GF-D8 (cell line): ENCODE data around the gene PTPN21.

Experiments
- DNase-seq: peaks from one replicate; lab custom pipeline; 2025; lab: John Stamatoyannopoulos, UW

PTPN21 gene

GRCh38 chr14:88554457-88555286 is at the start of gene PTPN21:
TSS of gene PTPN21 (minus strand) at chr14:88555007. CDS start at chr14:88550417, 4,590 bp downstream.
- DNase-seq = no peak

GRCh38 chr14:88604212-88604611 is 49.4 kb upstream of the PTPN21 start:
- no peak for DNase-seq

DNA sequence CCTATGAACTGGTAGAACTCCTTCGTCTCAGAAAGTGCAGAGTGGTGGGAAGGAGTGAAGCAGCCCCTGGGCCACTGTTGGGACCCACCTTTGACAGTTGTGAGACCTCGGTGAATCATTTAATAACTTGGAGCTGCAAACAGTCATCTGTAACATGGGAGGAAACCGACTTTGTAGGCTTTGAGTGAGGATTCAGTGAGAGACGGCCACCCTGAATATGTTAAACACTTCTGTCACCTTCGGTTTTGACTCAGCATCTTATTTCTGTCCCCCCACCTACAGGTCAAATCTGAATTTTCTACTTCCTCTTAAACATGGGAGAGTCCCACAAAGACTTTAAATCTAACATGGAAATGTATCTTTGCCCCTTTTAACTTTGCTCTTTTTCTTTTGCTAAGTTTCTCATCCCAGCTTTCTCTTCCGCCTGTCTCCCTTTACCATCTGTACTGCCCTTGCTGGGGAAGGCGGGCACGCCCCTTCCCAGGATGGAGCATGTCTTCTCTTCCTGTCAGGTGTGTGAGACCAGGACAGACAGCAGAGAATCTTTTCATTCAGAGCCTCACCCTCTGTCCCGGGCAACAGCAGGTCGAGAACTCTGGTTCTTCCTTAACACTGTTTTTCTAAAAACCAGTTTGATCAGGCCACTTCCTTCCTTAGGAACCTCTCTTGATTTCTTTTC is 45.1 kb upstream of the PTPN21 start:
- no peak for DNase-seq

GRCh38 chr14:88599326-88599725 is 44.5 kb upstream of the PTPN21 start:
- DNase-seq = no peak

- DNase-seq = no peak
These were observed 43.4 kb upstream of the PTPN21 start for GRCh38 chr14:88598097-88598675.

DNA sequence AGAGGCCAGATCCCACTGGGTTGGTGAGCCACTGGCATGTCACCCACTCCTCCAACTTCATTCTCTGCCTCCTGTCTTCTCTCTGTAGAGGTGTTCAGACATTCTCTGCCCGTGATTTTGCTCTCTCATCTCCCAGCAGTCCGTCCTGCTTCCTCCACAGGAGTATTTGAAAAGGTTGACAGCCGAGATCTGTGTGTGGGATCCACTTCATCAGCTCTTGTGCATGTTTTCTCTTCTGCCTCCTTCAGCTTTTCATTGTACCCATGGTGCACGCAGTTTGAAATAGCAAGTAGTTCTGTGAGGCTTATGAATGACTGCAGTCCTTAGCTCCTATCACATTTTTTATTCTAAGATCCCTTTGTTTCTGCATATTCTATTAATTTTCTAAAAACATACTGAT is 42.8 kb upstream of the PTPN21 start:
- DNase-seq = no peak

DNA sequence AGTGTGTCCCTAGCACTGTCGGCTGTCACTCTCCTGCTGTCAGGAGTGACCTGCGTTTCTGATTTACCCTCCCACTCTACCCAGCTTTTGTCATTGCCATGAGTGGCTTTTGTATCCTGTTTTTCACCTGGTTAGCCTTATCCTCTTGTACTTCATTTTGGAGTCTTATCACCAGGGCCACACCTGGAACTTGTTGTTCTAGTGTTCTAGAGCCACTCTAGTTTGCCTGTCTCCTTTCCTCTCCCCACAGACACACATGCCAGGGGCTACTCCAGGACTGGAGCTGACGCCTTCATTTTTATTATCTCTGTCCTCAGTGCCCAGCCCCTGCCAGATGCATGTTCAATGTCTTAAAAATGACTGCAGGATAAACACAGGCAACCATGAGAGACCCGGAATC is 42.2 kb upstream of the PTPN21 start:
- no peak for DNase-seq

DNA sequence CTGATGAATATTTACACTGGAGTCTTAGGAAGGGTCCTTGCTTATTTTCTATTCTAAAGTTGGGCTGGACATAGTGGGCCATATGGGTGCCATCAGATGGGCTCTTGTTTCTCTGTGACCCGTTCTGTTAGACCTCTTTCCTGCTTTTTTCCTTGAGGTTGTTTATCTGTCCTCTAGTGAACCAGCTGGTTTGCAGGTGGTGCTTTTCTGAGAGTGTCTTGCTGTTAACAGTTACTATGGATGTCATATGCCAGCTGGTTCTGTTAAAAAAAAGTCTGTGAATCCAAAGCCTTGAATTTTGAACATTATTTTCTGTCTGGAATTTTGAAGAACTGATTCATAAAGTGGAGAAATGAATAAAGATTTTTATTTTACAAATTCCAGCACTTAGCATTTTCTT is 37.2 kb upstream of the PTPN21 start:
- no peak for DNase-seq

GRCh38 chr14:88590173-88590572 is 35.4 kb upstream of the PTPN21 start:
- DNase-seq = no peak

DNA sequence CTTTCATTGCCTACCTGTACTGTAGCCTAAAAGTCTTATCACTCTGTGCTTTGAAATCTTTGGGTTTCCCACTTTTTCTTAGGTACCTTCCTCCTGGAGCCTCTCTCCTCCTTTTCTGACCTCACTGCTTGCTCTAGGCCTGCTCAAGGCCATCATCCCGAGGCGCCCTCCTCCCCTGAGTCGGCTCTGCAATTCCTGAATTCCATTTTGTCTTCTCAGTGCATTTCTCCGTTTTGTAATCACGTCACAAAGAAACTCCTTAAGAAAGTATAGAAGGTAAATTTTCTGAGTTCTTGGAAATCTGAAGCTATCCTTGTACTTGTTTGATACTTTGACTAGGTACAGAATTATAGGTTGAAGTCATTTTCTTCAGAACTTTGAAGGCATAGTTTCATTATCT is 33.3 kb upstream of the PTPN21 start:
- DNase-seq = no peak

DNA sequence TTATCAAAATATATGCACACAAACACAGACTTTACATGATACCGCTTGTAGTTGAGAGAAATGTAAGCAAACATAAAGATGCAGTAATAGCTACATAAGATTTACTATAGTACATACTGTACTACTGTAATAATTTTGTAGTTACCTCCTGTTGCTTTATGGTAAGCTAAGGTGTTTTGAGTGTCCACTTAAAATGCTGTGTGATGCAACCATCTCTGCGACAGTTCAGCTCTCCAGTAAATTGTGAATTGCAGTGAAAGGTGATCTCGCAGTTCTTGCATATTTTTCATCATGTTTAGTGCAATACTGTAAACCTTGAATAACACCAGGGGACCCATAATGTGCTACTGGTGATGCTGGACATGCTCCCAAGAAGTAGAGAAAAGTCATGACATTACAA is 29.6 kb upstream of the PTPN21 start:
- DNase-seq = no peak

- DNase-seq = no peak
These were observed 21.4 kb upstream of the PTPN21 start for GRCh38 chr14:88576222-88576621.

- no peak for DNase-seq
These were observed 17.3 kb upstream of the PTPN21 start for GRCh38 chr14:88572117-88572516.

- DNase-seq = no peak
These were observed 13.4 kb upstream of the PTPN21 start for GRCh38 chr14:88568196-88568595.

DNA sequence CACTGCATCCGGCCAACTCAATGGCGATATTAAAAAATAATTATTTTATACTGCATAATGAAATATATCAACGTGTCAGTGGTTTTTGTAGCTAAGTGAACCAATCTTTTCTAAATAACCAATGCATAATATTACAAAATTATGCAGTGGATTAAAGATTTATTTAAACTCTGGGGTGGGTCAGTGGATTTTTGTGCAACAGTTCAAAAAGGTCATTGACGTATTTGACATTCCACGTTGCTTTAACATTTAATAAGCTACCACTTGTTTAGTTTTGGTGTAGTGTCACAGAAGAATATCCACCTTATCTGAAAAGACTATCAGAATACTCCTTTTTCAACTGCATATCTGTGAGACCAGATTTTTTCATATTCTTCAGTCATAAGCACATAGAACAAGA is 10.6 kb upstream of the PTPN21 start:
- DNase-seq = no peak

DNA sequence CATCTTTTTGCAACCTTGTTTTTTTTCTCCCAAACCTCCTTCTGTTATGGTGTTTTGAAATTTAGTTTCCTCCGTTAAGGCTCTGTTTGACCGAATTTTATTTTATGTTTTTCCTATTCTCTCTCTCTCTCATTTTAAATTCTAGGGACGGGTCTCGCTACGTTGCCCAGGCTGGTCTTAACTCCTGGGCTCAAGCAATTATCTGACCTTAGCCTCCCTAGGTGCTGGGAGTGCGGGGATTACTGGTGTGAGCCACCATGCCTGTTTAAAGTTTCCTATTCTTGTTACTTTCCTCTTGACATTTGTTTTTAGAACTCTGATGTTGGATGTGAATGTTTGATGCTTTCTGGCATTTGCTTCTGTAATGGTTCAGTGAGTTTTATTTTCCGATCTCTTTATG is 9.0 kb upstream of the PTPN21 start:
- DNase-seq = no peak

- peak; percentile 56 for DNase-seq
These were observed 8.3 kb upstream of the PTPN21 start, which contains the start of gene ZC3H14 for GRCh38 chr14:88562831-88563686. TSS of gene ZC3H14 (plus strand) at chr14:88563037. CDS start at chr14:88563134, 97 bp downstream.

GRCh38 chr14:88562532-88562830 is 7.7 kb upstream of the PTPN21 start:
- DNase-seq = no peak

DNA sequence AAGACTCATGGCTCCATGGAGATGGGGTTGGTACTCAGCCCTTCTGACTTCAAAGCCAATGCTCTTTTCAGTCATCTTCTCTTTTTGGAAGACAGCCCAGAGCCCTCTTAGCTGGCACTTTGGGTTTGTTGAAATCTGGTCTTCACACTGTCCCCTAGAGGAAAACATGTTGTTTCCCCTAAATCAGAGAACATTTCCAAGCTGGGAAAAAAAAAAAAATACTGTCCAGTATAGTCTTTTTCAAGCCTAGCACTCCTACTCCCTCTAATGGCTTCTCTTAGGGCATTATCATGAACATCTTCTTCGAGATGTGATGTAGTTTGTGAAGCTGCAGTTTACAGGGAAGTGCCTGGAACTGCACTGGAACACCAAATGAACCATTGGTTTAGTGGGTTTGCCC is 5.0 kb upstream of the PTPN21 start:
- no peak for DNase-seq

DNA sequence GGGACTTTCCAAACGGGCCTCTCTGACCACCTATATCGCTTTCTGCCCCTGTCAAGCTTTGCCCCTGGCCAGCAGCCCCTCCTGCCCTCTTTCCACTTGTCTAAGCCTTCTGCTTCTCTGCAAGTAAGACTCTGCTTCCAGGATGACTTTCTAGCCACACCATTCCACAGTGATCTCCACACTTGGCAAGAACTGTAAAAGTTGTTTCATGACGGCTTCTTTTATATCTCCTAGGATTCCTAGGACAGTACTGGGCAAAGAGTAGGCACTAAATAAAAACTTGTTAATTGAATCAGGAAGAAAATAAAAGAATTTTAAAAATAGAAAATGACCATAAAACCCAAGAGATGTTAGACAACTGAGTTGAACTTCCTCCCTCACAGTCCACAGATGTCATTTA is 1.8 kb upstream of the PTPN21 start:
- no peak for DNase-seq

DNA sequence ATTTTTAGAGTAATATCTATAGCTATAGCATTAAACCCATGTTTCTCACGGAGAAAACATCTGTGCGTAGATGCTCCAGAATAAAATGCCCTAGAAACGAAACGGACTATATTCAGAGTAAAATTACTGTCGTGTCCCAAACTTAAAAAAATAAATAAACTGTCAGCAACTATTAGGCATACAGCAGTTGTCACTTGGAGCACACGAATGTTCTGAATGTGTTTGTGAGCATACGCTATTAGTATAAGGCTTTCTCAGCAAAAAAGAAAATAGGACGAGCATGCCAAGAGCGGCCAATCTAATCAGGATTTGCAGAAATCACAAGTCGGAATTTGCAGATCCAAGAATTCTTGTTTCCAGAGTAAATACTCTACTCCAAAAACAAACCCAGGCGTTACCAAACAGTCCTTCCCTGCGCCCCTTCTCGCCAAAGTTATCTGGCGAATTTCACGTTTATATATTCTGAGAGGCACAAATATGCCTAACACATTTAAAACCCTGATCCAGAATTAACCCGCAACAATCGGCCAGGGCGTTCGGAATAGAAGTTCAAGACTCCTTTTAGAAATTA is 836 bp downstream of the PTPN21 start:
- DNase-seq = no peak

DNA sequence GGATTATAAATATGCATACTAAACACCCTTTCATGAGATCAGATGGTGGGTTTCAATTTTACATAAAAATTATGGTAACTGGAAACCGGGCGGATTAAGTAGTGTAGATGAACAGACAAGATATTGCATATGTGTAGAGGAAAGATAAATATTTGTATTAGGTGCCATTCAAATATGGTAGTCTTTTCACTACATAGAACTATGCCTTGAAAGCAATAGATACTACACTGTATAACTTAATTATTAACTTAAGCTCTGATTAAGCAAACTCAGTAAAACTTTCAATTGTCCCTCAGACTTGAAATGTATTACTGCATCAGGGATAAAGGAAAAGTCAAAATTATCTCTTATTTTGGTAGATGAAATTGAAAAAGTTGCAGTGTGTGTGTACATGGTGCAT is 1.9 kb downstream of the PTPN21 start:
- no peak for DNase-seq
